HCT116 (cell line): Measurements from ENCODE around the gene UBE2E1. TPM values are rescaled to one million over a fixed set of nuclear protein-coding genes. Genes with fewer than 3 reads are reported as not detected.

Source experiments
- ATAC-seq: fragments of 200-7000 bp; cut with Tn5 transposase; 2 replicates; pipeline ENCODE4 v1.9.1; 2020; ENCODE audit warnings: mild to moderate bottlenecking, moderate library complexity
- BruUV-seq: library from RNA; stranded (reverse); fragments of 400-500 nt; replicated peaks from 2 replicates; lab custom pipeline; 2021; lab: Mats Ljungman, UMichigan
- CTCF ChIA-PET: fragments of 300-600 bp; sonication (Branson Sonifier 250); formaldehyde crosslinking; loops from one replicate; lab custom pipeline; 2021; ENCODE audit warnings: antibody characterized with exemption; lab: Charles Lee
- POLR2A ChIA-PET: fragments of 300-600, 350-600 bp; sonication (Branson Sonifier 250); formaldehyde crosslinking; loops from one replicate; lab custom pipeline; 2021; ENCODE audit warnings: antibody characterized with exemption; lab: Charles Lee
- RAD21 ChIA-PET, 2 experiments: fragments of 300-600 bp; sonication (Branson Sonifier 250); formaldehyde crosslinking; loops; one replicate each; lab custom pipeline; 2023; ENCODE audit warnings: low total read pairs in 2 of 2; ENCODE audit not compliant: uncharacterized antibody in 2 of 2, unreplicated experiment in 2 of 2, low non-redundant PET in 1 of 2; lab: Charles Lee
- DNase-seq: peaks from one replicate; pipeline ENCODE4 v3.0.0-alpha.2; 2010; ENCODE audit warnings: low read depth, low spot score
- H2AFZ ChIP-seq: fragments of 200-600 bp; shearing (Covaris generic), sonication (generic); 2 replicates; pipeline ENCODE4 v1.6.1; 2017; ENCODE audit warnings: low read depth, mixed run types, mixed read lengths, antibody characterized with exemption, low read length; ENCODE audit not compliant: poor library complexity, severe bottlenecking
- H3K27ac ChIP-seq: 2 replicates; pipeline ENCODE4 v1.5.1; 2012; ENCODE audit warnings: low read depth, low read length
- H3K27me3 ChIP-seq: fragments of 200-600 bp; sonication (generic); 2 replicates; pipeline ENCODE4 v1.6.1; 2016; ENCODE audit warnings: mixed run types, low read length, mixed read lengths; ENCODE audit not compliant: insufficient read depth
- H3K36me3 ChIP-seq, 2 experiments: fragments of 200-500 bp in 1 of 2; fragments of 200-600 bp in 1 of 2; sonication (Bioruptor generic) in 1 of 2; sonication (generic) in 1 of 2; 2 replicates each; pipeline versions ENCODE4 v1.5.1 to v1.6.1; 2014 to 2016; ENCODE audit warnings: low read length in 2 of 2, inconsistent platforms in 1 of 2, mixed read lengths in 1 of 2, mixed run types in 1 of 2; ENCODE audit not compliant: insufficient read depth in 2 of 2, control insufficient read depth in 1 of 2
- H3K4me1 ChIP-seq, 2 experiments: fragments of 200-600 bp in 1 of 2; sonication (generic) in 1 of 2; 2 replicates each; pipeline versions ENCODE4 v1.5.1 to v1.6.1; 2012 to 2017; ENCODE audit warnings: low read length in 2 of 2, inconsistent platforms in 1 of 2, mild to moderate bottlenecking in 1 of 2, mixed read lengths in 1 of 2, mixed run types in 1 of 2, moderate library complexity in 1 of 2; ENCODE audit not compliant: insufficient read depth in 2 of 2, control insufficient read depth in 1 of 2
- H3K4me2 ChIP-seq: fragments of 200-600 bp; sonication (generic); 2 replicates; pipeline ENCODE4 v1.6.1; 2017; ENCODE audit warnings: mixed run types, low read length, mixed read lengths
- H3K4me3 ChIP-seq, 2 experiments: fragments of 200-600 bp in 1 of 2; sonication (generic) in 1 of 2; replicated peaks in 1 of 2; 2 replicates each; pipeline ENCODE4 v1.5.1; 2011 to 2016; ENCODE audit warnings: low read length in 2 of 2, control low read depth in 1 of 2, low read depth in 1 of 2, mild to moderate bottlenecking in 1 of 2, mixed read lengths in 1 of 2, mixed run types in 1 of 2
- H3K79me2 ChIP-seq: fragments of 200-600 bp; sonication (generic); 2 replicates; pipeline ENCODE4 v1.6.1; 2017; ENCODE audit warnings: mild to moderate bottlenecking, mixed run types, low read length, moderate library complexity, mixed read lengths; ENCODE audit not compliant: insufficient read depth
- H3K9ac ChIP-seq: fragments of 200-600 bp; sonication (generic); 2 replicates; pipeline ENCODE4 v1.6.1; 2016; ENCODE audit warnings: low read length, mixed read lengths
- H3K9me2 ChIP-seq: fragments of 200-600 bp; sonication (generic), shearing (Covaris generic); 2 replicates; pipeline ENCODE4 v1.6.1; 2017; ENCODE audit warnings: mixed run types, mild to moderate bottlenecking, moderate library complexity; ENCODE audit not compliant: insufficient read depth
- H3K9me3 ChIP-seq, 2 experiments: fragments of 200-500 bp in 1 of 2; fragments of 200-600 bp in 1 of 2; sonication (Bioruptor generic) in 1 of 2; sonication (generic) in 1 of 2; 2 replicates each; pipeline ENCODE4 v1.6.1; 2014 to 2017; ENCODE audit warnings: low read length in 2 of 2, mixed read lengths in 2 of 2, inconsistent platforms in 1 of 2, low read depth in 1 of 2, mild to moderate bottlenecking in 1 of 2, mixed run types in 1 of 2, moderate library complexity in 1 of 2; ENCODE audit not compliant: control insufficient read depth in 1 of 2, insufficient read depth in 1 of 2
- H4K20me1 ChIP-seq: fragments of 200-600 bp; sonication (generic), shearing (Covaris generic); 2 replicates; pipeline ENCODE4 v1.6.1; 2017; ENCODE audit warnings: mixed run types, mild to moderate bottlenecking, moderate library complexity; ENCODE audit not compliant: insufficient read depth
- CBX3 ChIP-seq: IDR thresholded peaks from 2 replicates; pipeline ENCODE4 v1.6.1; 2012; ENCODE audit warnings: low read depth
- FOSL1 ChIP-seq: IDR thresholded peaks from 2 replicates; pipeline ENCODE4 v1.6.1; 2012; ENCODE audit warnings: low read depth
- JUND ChIP-seq: IDR thresholded peaks from 2 replicates; pipeline ENCODE4 v1.6.1; 2012
- RAD21 ChIP-seq: IDR thresholded peaks from 2 replicates; pipeline ENCODE4 v1.6.1; 2012; ENCODE audit warnings: low read depth, mild to moderate bottlenecking
- SIN3A ChIP-seq: IDR thresholded peaks from 2 replicates; pipeline ENCODE4 v1.6.1; 2012; ENCODE audit warnings: low read depth
- SP1 ChIP-seq: IDR thresholded peaks from 2 replicates; pipeline ENCODE4 v1.6.1; 2012; ENCODE audit warnings: low read depth
- SRF ChIP-seq: IDR thresholded peaks from 2 replicates; pipeline ENCODE4 v1.6.1; 2012; ENCODE audit warnings: low read depth
- TCF7L2 ChIP-seq: IDR thresholded peaks from 2 replicates; pipeline ENCODE4 v1.7.0; 2011; ENCODE audit warnings: borderline replicate concordance, inconsistent platforms; ENCODE audit not compliant: insufficient read depth, insufficient read length; ENCODE audit errors: extremely low read depth
- ZFX ChIP-seq: fragments of 450-650 bp; IDR thresholded peaks from 2 replicates; pipeline ENCODE4 v1.6.1; 2017
- intact Hi-C: fragments of 100-400 bp; cut with micrococcal nuclease; formaldehyde crosslinking; loops from 2 replicates; pipeline ENCODE4 v1.10.0; 2022
- total RNA-seq: library from RNA; stranded (reverse); gene quantifications from one replicate; pipeline ENCODE4 v1.2.1, GENCODE V29; 2021; ENCODE audit not compliant: unreplicated experiment
- TF ChIP-seq, protein P1 (sequence below), 3 experiments: fragments of 200-600 bp in 1 of 3; sonication (generic) in 1 of 3; IDR thresholded peaks in 2 of 3; conservative IDR thresholded peaks in 1 of 3; 2 replicates each; pipeline ENCODE4 v1.5.1; 2012 to 2017; ENCODE audit warnings: low read depth in 2 of 3, low read length in 2 of 3, antibody characterized with exemption in 1 of 3, borderline replicate concordance in 1 of 3, control low read depth in 1 of 3, mild to moderate bottlenecking in 1 of 3, mixed read lengths in 1 of 3, mixed run types in 1 of 3, moderate library complexity in 1 of 3; ENCODE audit not compliant: insufficient read depth in 1 of 3
- TF ChIP-seq, protein P2 (sequence below): IDR thresholded peaks from 2 replicates; pipeline ENCODE4 v1.6.1; 2012; ENCODE audit warnings: low read depth
- TF ChIP-seq, protein P3 (sequence below): IDR thresholded peaks from 2 replicates; pipeline ENCODE4 v1.6.1; 2012

Gene UBE2E1
- total RNA-seq, 1 experiment from 2014 or later, result 75.1 TPM

DNA sequence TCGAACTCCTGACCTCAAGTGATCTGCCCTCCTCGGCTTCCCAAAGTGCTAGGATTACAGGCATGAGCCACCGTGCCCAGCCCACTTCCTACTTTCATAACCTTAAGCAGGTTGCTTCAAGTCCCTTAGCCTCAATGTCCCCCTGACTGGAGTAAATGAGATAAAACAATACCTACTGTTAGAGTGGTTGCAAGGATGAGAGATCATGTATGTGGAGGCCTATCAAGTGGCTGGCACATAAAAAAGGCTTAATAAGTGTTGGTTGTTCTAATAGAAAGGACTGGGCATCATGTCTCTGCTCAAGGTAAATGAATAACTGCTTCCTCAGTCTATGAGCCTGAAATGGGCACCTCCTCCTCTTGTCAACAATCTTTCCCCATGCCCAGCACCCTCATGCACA, 25.9 kb upstream of the UBE2E1 start:
- Histone ChIP-seq H3K9me2 (no peaks in the 10 kb centered on the region), H3K9me3 (no peaks in the 10 kb centered on the region), H3K4me3 (no peak overlapping the region)
- no peak for DNase-seq
- ChIA-PET POLR2A (no interaction called here), RAD21 (no interaction called here)
- TF ChIP-seq CBX3, result no peak
- TF ChIP-seq, protein P1, sequence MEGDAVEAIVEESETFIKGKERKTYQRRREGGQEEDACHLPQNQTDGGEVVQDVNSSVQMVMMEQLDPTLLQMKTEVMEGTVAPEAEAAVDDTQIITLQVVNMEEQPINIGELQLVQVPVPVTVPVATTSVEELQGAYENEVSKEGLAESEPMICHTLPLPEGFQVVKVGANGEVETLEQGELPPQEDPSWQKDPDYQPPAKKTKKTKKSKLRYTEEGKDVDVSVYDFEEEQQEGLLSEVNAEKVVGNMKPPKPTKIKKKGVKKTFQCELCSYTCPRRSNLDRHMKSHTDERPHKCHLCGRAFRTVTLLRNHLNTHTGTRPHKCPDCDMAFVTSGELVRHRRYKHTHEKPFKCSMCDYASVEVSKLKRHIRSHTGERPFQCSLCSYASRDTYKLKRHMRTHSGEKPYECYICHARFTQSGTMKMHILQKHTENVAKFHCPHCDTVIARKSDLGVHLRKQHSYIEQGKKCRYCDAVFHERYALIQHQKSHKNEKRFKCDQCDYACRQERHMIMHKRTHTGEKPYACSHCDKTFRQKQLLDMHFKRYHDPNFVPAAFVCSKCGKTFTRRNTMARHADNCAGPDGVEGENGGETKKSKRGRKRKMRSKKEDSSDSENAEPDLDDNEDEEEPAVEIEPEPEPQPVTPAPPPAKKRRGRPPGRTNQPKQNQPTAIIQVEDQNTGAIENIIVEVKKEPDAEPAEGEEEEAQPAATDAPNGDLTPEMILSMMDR (IDR thresholded peaks at IDR 0.05 in 2 of 3, conservative IDR thresholded peaks at IDR 0.05 in 1 of 3; ENCODE audit: borderline replicate concordance in 1 of 3, insufficient read depth in 1 of 3, low read depth in 2 of 3, low read length in 2 of 3), result no peak
- TF ChIP-seq SP1, result no peak
- no peak for TF ChIP-seq SRF
- no peak for TF ChIP-seq SIN3A
- TF ChIP-seq, protein P2, sequence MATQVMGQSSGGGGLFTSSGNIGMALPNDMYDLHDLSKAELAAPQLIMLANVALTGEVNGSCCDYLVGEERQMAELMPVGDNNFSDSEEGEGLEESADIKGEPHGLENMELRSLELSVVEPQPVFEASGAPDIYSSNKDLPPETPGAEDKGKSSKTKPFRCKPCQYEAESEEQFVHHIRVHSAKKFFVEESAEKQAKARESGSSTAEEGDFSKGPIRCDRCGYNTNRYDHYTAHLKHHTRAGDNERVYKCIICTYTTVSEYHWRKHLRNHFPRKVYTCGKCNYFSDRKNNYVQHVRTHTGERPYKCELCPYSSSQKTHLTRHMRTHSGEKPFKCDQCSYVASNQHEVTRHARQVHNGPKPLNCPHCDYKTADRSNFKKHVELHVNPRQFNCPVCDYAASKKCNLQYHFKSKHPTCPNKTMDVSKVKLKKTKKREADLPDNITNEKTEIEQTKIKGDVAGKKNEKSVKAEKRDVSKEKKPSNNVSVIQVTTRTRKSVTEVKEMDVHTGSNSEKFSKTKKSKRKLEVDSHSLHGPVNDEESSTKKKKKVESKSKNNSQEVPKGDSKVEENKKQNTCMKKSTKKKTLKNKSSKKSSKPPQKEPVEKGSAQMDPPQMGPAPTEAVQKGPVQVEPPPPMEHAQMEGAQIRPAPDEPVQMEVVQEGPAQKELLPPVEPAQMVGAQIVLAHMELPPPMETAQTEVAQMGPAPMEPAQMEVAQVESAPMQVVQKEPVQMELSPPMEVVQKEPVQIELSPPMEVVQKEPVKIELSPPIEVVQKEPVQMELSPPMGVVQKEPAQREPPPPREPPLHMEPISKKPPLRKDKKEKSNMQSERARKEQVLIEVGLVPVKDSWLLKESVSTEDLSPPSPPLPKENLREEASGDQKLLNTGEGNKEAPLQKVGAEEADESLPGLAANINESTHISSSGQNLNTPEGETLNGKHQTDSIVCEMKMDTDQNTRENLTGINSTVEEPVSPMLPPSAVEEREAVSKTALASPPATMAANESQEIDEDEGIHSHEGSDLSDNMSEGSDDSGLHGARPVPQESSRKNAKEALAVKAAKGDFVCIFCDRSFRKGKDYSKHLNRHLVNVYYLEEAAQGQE, result no peak
- TF ChIP-seq, protein P3, sequence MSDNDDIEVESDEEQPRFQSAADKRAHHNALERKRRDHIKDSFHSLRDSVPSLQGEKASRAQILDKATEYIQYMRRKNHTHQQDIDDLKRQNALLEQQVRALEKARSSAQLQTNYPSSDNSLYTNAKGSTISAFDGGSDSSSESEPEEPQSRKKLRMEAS, result no peak
- TF ChIP-seq ZFX, result no peak
- TF ChIP-seq TCF7L2, result no peak
- TF ChIP-seq JUND, result no peak
- TF ChIP-seq FOSL1, result no peak
- no peak for TF ChIP-seq RAD21
- TF ChIP-seq, all 23 proteins: peak for 0
- no TSS peak for BruUV-seq
- no peak overlapping the region for H2AFZ ChIP-seq
- intact Hi-C loops, result no loop called here
- H3K4me1 ChIP-seq, result no peaks in the 10 kb centered on the region
- no peaks in the 10 kb centered on the region for H3K27me3 ChIP-seq
- no peaks in the 10 kb centered on the region for H4K20me1 ChIP-seq
- CTCF ChIA-PET, result no interaction called here
- no peak overlapping the region for H3K4me2 ChIP-seq
- H3K9ac ChIP-seq, result no peak overlapping the region
- no peak for ATAC-seq
- no peak overlapping the region for H3K27ac ChIP-seq
- no peaks in the 10 kb centered on the region for H3K79me2 ChIP-seq
- H3K36me3 ChIP-seq, result no peaks in the 10 kb centered on the region
